ENCODE measurements around the gene PLEKHA6.

The PLEKHA6 gene

DNA sequence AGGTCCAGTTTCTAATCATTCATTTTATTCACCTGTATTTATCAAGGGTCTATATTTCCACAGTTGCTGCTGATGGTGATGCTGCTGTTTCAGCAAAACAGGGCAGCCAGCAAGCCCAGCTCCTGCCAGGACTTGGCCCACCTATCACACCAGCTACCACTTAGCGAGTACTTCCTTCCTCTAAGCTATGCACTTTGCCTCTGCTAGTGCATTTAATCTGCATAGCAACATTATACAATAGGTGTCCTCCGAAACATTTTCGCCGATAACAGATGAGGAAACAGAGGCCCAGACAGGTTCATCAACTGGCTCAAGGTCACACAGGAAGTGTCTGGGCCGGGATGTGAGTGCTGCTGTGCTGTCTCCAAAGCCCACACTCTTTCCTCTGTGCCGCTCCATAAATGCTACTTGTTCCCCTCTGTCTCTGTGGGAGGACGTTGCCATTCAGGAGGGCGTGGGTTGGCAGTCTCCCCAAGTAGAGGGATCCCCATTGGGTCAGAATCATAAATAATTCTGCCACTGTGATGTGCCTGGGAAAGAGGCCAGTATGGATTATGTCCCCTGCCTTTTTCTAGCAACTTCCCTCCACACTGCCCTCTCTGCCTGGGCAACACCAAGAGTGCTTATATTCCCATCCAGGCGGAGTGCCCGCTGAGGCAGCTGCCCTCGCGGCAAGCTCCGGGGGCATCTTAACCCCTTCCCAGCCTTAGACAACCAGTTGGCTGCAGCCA, 9.4 kb upstream of the PLEKHA6 start:
- no peak overlapping the region for H2AFZ ChIP-seq (ENCODE audit: low read length)
- H3K4me2 ChIP-seq (ENCODE audit: low read depth, low read length): no peak overlapping the region
- H3K9ac ChIP-seq (ENCODE audit: low read length): no peak overlapping the region
- no peak for DNase-seq
- H3K9me3 ChIP-seq (replicated peaks; ENCODE audit: insufficient read depth, low read length): no peaks in the 10 kb centered on the region
- H3F3A ChIP-seq (ENCODE audit: insufficient read depth, low read length): no peaks in the 10 kb centered on the region
- H3K79me2 ChIP-seq (ENCODE audit: low read length): no peaks in the 10 kb centered on the region
- H3K36me3 ChIP-seq (replicated peaks; ENCODE audit: insufficient read depth, low read length): no peaks in the 10 kb centered on the region
- TF ChIP-seq, protein P1, sequence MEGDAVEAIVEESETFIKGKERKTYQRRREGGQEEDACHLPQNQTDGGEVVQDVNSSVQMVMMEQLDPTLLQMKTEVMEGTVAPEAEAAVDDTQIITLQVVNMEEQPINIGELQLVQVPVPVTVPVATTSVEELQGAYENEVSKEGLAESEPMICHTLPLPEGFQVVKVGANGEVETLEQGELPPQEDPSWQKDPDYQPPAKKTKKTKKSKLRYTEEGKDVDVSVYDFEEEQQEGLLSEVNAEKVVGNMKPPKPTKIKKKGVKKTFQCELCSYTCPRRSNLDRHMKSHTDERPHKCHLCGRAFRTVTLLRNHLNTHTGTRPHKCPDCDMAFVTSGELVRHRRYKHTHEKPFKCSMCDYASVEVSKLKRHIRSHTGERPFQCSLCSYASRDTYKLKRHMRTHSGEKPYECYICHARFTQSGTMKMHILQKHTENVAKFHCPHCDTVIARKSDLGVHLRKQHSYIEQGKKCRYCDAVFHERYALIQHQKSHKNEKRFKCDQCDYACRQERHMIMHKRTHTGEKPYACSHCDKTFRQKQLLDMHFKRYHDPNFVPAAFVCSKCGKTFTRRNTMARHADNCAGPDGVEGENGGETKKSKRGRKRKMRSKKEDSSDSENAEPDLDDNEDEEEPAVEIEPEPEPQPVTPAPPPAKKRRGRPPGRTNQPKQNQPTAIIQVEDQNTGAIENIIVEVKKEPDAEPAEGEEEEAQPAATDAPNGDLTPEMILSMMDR (IDR thresholded peaks at IDR 0.05; ENCODE audit: low read length): no peak
- TF ChIP-seq EZH2 (optimal IDR thresholded peaks at IDR 0.05; ENCODE audit: low read depth, low read length) (no peak), EZH2phosphoT487 (IDR thresholded peaks at IDR 0.05; ENCODE audit: low read length) (no peak)
- H4K20me1 ChIP-seq (ENCODE audit: insufficient read depth, low read length): no peaks in the 10 kb centered on the region
- H3K9me2 ChIP-seq (replicated peaks; ENCODE audit: insufficient read depth, low read length): no peaks in the 10 kb centered on the region
- H3K4me1 ChIP-seq (ENCODE audit: low read length): no peaks in the 10 kb centered on the region
- no peak overlapping the region for H3K27ac ChIP-seq (ENCODE audit: low read length)
- 0 out of 2 replicates have a peak, but pooled peaks cover 3% of the 10 kb centered on the region for H3K27me3 ChIP-seq (replicated peaks; ENCODE audit: insufficient read depth, low read length)
- H3K4me3 ChIP-seq (ENCODE audit: low read length): no peak overlapping the region

DNA sequence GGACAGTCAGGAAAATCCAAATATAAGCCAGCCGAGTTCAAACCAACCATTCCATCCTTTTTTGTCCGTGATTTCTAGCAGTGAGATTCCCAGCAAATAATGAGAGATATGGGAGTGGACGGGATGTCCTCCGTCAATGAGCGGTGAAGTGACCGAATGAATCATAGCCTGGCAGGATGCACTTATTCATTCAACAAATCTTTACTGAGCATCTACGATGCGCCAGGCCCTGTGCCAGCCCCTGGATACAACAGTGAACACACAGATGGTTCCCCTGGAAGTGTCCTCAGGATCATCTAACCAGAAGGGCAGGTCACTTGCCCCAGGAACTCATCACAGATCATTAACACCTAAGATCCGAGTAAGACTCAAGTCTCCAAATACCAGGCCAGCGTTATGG, 8.2 kb upstream of the PLEKHA6 start:
- Histone ChIP-seq H3F3A (ENCODE audit: insufficient read depth, low read length) (no peaks in the 10 kb centered on the region), H3K4me3 (ENCODE audit: low read length) (no peak overlapping the region), H3K27me3 (replicated peaks; ENCODE audit: insufficient read depth, low read length) (0 out of 2 replicates have a peak, but pooled peaks cover 3% of the 10 kb centered on the region), H3K4me1 (ENCODE audit: low read length) (no peaks in the 10 kb centered on the region), H3K4me2 (ENCODE audit: low read depth, low read length) (no peak overlapping the region), H3K27ac (ENCODE audit: low read length) (no peak overlapping the region), H3K9ac (ENCODE audit: low read length) (no peak overlapping the region), H2AFZ (ENCODE audit: low read length) (no peak overlapping the region), H3K9me3 (replicated peaks; ENCODE audit: insufficient read depth, low read length) (no peaks in the 10 kb centered on the region), H3K79me2 (ENCODE audit: low read length) (no peaks in the 10 kb centered on the region), H4K20me1 (ENCODE audit: insufficient read depth, low read length) (no peaks in the 10 kb centered on the region), H3K9me2 (replicated peaks; ENCODE audit: insufficient read depth, low read length) (no peaks in the 10 kb centered on the region), H3K36me3 (replicated peaks; ENCODE audit: insufficient read depth, low read length) (no peaks in the 10 kb centered on the region)
- TF ChIP-seq, protein P1 (IDR thresholded peaks at IDR 0.05; ENCODE audit: low read length): no peak
- no peak for TF ChIP-seq EZH2phosphoT487 (IDR thresholded peaks at IDR 0.05; ENCODE audit: low read length)
- TF ChIP-seq EZH2 (optimal IDR thresholded peaks at IDR 0.05; ENCODE audit: low read depth, low read length): no peak
- DNase-seq: no peak

DNA sequence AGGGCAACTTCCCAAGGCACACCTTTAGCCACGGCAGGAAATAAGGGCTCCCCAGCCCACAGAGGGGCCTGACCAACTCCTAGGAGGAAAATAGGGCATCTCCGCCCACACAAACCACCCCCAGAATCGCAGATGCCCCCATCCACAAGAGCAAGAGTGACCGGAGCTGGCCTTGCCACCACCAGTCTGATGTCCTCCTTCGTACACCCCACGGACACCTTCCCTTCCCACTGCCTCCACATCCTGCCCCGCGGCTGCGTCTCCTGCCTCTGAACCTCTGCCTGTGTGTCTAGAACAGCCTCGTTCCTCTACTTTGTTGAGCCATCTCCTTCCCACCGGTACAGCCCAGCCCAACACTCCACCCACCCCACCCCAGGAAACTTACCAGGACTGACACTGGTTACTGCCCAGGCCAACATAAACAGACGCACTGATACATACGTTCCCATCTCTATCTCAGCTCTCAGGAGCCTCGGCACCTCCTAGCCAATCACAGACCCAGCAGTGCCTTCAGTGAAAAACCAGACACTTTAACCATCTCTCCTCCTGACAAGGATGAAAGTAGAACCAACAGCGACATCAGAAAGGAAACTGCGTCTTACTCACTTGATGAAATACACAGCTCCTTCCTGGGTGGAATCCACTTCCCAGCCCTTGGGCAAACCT, 7.6 kb upstream of the PLEKHA6 start:
- Histone ChIP-seq H3K9me2 (replicated peaks; ENCODE audit: insufficient read depth, low read length) (no peaks in the 10 kb centered on the region), H3K4me2 (ENCODE audit: low read depth, low read length) (no peak overlapping the region), H3K9ac (ENCODE audit: low read length) (no peak overlapping the region), H3K36me3 (replicated peaks; ENCODE audit: insufficient read depth, low read length) (no peaks in the 10 kb centered on the region), H3K4me1 (ENCODE audit: low read length) (no peaks in the 10 kb centered on the region), H3F3A (ENCODE audit: insufficient read depth, low read length) (no peaks in the 10 kb centered on the region), H3K27ac (ENCODE audit: low read length) (no peak overlapping the region), H3K79me2 (ENCODE audit: low read length) (no peaks in the 10 kb centered on the region), H3K4me3 (ENCODE audit: low read length) (no peak overlapping the region), H2AFZ (ENCODE audit: low read length) (no peak overlapping the region), H4K20me1 (ENCODE audit: insufficient read depth, low read length) (no peaks in the 10 kb centered on the region), H3K9me3 (replicated peaks; ENCODE audit: insufficient read depth, low read length) (no peaks in the 10 kb centered on the region), H3K27me3 (replicated peaks; ENCODE audit: insufficient read depth, low read length) (0 out of 2 replicates have a peak, but pooled peaks cover 3% of the 10 kb centered on the region)
- TF ChIP-seq, protein P1 (IDR thresholded peaks at IDR 0.05; ENCODE audit: low read length): no peak
- no peak for DNase-seq

Data from MM.1S (cell line).